Motor neuron (in vitro differentiated cells): Measurements from ENCODE around the gene MAPK8IP3. TPM values are rescaled to one million over a fixed set of nuclear protein-coding genes. Genes with fewer than 3 reads are reported as not detected.
A peak's percentile ranks its signal among the peaks of the same experiment; 100 is the strongest.

ENCODE experiments used
- ATAC-seq, 8 experiments: fragments of 200-7000 bp; cut with Tn5 transposase; replicated peaks in 6 of 8; 2 replicates each; pipeline ENCODE4 v1.8.0; 2021; ENCODE audit warnings: mild to moderate bottlenecking in 8 of 8, moderate library complexity in 8 of 8
- H3K27ac ChIP-seq, 2 donors: fragments of 250-450 bp; sonication (Bioruptor Pico); 2 replicates each; pipeline ENCODE4 v1.9.0; 2021; ENCODE audit warnings: antibody characterized with exemption in 2 of 2, mild to moderate bottlenecking in 2 of 2, moderate library complexity in 1 of 2
- H3K4me1 ChIP-seq, 2 donors: fragments of 250-450 bp; sonication (Bioruptor Pico); replicated peaks in 1 of 2; 2 replicates each; pipeline ENCODE4 v1.6.1; 2021; ENCODE audit warnings: antibody characterized with exemption in 2 of 2, mild to moderate bottlenecking in 2 of 2, moderate library complexity in 1 of 2
- H3K4me3 ChIP-seq, 5 donors: fragments of 250-450 bp; sonication (Bioruptor Pico); 2 replicates each; pipeline ENCODE4 v1.9.0; 2021; ENCODE audit warnings: antibody characterized with exemption in 5 of 5, mild to moderate bottlenecking in 5 of 5, moderate library complexity in 4 of 5
- WGBS, 10 experiments: fragments of 450-650 bp; shearing (Covaris generic); methylation state at CpG; one replicate each; pipeline ENCODE4 v1.0.0; 2022; 5-methylcytosine and 5-hydroxymethylcytosine counted together
- in situ Hi-C, 9 experiments: fragments of 400-800 bp; cut with MboI; loops; one replicate each; pipeline ENCODE4 v1.15.0; 2021; ENCODE audit warnings: low sequenced_read_pairs in 9 of 9, low pct_unique_long_range_greater_than_20kb in 2 of 9; ENCODE audit not compliant: unreplicated experiment in 9 of 9
- total RNA-seq, 8 experiments: library from RNA; unstranded; fragments of 300-600 nt; gene quantifications; 2 replicates each; pipeline versions ENCODE4 v1.2.3 to v1.2.4, GENCODE V29; 2022

The MAPK8IP3 gene
- total RNA-seq, 8 experiments from 2014 or later, result 22.1 to 99.5 (median 55.4) TPM

GRCh38 chr16:1670866-1671265 is 35.1 kb upstream of the MAPK8IP3 start:
- no peak for ATAC-seq
- in situ Hi-C loops, result no loop called here
- 70 to 100% (median 94%) methylated on average over 2 to 5 of the region's 7 CpGs; no CpG with 5 or more reads in 4 of the 10 experiments for WGBS, 10 experiments
- Histone ChIP-seq H3K27ac (no peak overlapping the region), H3K4me3 (no peak overlapping the region), H3K4me1 (no peaks in the 10 kb centered on the region)

DNA sequence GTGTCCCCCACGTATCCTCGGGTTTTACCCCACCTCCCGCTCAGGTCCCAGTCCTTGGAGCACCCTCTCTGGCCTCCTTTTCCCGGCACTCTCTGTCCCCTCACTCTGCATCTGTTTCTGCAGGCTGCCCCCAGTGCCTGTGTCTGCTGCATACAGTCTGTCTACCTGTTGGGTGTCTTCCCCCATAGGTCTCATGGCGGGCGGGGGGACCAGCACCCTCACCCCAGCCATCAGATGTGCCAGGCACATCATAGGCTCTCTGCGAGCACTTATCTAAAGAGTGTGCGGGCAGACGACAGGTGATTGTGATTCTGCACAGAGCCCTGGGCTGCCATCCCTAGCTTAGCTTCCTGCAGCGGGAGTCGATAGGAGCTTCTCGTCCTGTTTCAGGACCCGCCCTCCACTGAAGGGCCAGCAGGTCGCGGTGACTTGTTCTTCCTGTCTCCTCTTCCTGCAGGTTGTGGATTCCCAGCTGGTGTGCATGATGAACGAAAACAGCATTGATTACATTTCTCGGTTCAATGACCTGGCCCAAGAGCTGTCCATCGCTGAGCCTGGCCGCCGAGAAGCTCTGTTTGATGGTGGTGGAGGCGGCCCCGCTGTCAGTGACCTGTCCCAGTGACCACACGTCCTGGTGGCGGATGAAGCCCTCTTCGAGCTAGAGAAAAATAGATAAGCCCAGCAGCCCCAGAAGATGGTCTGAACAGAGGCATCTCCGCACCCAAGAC is 32.4 kb upstream of the MAPK8IP3 start:
- 86 to 100% (median 91%) methylated on average over 2 to 10 of the region's 26 CpGs; no CpG with 5 or more reads in 4 of the 10 experiments for WGBS, 10 experiments
- in situ Hi-C loops, result no loop called here
- no peak for ATAC-seq
- Histone ChIP-seq H3K4me3 (no peak overlapping the region), H3K4me1 (no peaks in the 10 kb centered on the region), H3K27ac (no peak overlapping the region)

GRCh38 chr16:1674306-1674705 is 31.7 kb upstream of the MAPK8IP3 start:
- in situ Hi-C loops, result no loop called here
- ATAC-seq, result no peak
- WGBS, 10 experiments, result 40 to 89% (median 80%) methylated on average over 1 to 6 of the region's 7 CpGs; no CpG with 5 or more reads in 3 of the 10 experiments
- H3K4me3 ChIP-seq, result no peak overlapping the region
- peaks cover 3 to 4% of the 10 kb centered on the region in 2 donors for H3K4me1 ChIP-seq
- no peak overlapping the region for H3K27ac ChIP-seq

DNA sequence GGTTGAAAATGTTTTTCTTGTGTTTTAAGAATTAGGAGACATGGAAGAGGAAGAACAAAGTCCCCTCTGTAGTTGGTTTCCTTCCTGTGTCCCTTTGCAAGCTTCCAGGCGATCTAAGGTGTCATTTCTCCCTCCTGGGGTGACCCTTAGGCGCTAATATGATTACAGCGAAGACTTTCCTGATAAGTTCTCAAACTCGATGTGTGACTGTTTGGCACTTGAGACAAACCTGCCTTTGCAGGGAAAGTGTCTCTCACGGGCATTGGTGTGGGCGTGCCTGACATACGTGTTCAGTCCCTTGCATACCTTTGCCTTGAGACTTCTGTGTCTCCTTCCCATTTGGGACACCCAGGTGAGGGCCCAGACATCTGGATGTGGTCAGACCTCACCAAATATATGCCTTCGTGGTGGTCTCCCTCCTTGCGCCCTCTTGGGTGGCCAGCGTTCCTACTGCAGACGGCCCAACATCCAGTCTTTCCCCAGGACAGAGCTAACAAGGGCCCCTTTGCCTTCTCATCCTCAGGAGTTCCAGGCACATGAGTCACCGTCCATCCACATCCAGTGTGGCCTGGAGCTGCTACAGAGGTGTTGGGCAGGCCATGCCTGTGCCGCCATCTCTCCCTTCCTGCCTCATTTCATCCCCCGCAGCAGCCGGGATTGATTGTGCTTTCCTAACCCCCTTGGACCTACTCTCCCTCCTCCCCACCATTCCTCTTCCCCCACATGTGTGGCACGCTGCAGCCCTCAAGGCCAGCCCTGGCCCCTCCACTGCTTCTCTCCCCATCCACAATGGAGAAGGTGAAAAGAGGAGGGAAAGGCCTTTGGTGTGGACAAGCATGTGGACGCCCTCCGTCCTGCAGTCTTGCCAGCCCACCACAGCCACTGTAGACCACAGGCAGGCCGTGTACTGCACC is 31.0 kb upstream of the MAPK8IP3 start:
- in situ Hi-C loops, result no loop called here
- ATAC-seq, result no peak
- 28 to 100% (median 95%) methylated on average over 2 to 11 of the region's 19 CpGs; no CpG with 5 or more reads in 1 of the 10 experiments for WGBS, 10 experiments
- no peak overlapping the region for H3K4me3 ChIP-seq
- peaks cover 10 to 11% of the 10 kb centered on the region in 2 donors for H3K4me1 ChIP-seq
- no peak overlapping the region for H3K27ac ChIP-seq

DNA sequence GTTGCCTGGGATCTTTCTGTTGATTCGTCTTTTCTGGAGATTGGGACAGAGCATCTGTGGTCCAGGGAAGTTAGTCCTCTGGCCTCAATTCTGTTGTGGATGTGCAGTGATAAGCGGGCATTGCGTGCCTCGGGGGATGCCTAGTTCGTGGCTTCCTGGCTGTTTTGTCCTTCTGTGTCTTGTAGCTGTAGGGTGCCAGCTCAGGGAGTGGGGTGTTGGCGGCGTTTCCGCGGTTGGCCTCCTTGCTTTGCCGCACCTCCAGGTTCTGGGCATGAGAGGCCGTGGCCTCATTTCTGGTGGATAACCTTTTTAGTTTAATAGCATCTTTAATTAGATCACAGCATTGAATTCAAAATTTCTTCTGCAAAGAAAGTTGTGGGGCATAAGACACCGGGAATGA is 29.3 kb upstream of the MAPK8IP3 start:
- Histone ChIP-seq H3K4me3 (no peak overlapping the region), H3K4me1 (peaks cover 26% of the 10 kb centered on the region in 2 donors), H3K27ac (no peak overlapping the region)
- no peak for ATAC-seq
- 60 to 100% (median 83%) methylated on average over 1 to 10 of the region's 12 CpGs; no CpG with 5 or more reads in 1 of the 10 experiments for WGBS, 10 experiments
- in situ Hi-C loops, result no loop called here

DNA sequence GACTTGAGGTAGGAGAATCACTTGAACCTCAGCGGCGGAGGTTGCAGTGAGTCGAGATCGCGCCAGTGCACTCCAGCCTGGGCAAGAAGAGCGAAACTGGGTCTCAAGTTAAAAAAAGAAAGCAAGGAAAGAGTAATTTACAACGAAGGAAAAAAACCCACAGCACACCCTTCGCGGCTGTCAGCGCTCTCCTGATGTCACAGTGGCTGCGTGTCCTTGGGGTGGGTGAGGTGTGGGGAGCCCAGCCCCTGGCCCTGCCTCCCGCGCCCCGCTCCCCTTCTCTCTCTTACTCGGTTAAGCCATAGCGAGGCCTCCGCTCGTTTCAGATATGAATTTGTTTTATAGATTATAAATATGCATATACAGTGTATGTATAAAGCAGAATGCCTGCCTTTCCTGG is 28.7 kb upstream of the MAPK8IP3 start:
- H3K4me3 ChIP-seq, result peak overlapping the region in 2 of 5 donors; percentile 64 to 92
- H3K27ac ChIP-seq, result no peak overlapping the region
- in situ Hi-C loops, result no loop called here
- ATAC-seq, result no peak
- peaks cover 26% of the 10 kb centered on the region in 2 donors for H3K4me1 ChIP-seq
- WGBS, 10 experiments, result 73 to 95% (median 82%) methylated on average over 4 to 14 of the region's 18 CpGs; no CpG with 5 or more reads in 2 of the 10 experiments

DNA sequence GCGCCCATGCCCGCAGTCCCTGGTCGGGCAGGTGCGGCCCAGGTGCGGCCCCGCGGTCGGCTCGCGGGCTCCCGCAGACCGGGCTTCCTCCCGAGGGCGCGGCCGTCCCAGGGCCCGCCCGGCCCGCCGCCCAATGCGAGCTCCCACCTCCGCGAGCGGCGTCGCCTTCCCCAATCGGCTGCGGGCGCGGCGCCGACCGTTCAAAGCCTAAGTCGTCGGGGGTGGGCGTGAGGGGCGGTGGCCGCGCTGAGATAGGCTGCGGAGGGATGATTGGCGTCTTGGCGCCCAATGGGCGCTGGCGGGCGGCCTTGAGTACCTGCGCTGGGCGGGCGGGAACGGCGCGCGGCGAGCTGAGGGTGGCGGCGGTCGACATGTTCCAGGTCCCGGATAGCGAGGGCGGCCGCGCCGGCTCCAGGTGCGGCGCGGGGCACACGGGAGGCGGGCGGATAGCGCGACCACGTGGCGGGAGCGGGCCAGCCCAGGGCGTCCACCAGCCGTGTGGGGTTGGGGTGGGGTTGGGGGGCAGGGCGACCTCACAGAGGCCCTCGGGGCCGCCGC is 28.0 kb upstream of the MAPK8IP3 start, which contains the start of gene JPT2:
Gene JPT2, plus strand, starts transcription at position 338 of the 558 bp plus-strand sequence. Its CDS starts 34 bp downstream, at position 372.
- ATAC-seq, result peak; percentile 89 to 97 (median 95)
- H3K27ac ChIP-seq, result peak within 1 kb of the TSS; percentile 39 to 77
- peak within 1 kb of the TSS; percentile 60 to 92 (median 75) for H3K4me3 ChIP-seq
- WGBS, 10 experiments, result 0% methylated on average over 2 to 4 of the region's 79 CpGs; no CpG with 5 or more reads in 7 of the 10 experiments
- in situ Hi-C loops, result no loop called here
- peaks cover 26% of the 10 kb centered on the region in 2 donors for H3K4me1 ChIP-seq

- Histone ChIP-seq H3K4me1 (peaks cover 26% of the 10 kb centered on the region in 2 donors), H3K27ac (peak overlapping the region; percentile 39 to 77), H3K4me3 (peak overlapping the region; percentile 60 to 92 (median 75))
- ATAC-seq, result peak in 7 of 8 experiments; percentile 3 to 27 (median 10)
- WGBS, 10 experiments, result 0 to 7% methylated on average over 3 to 5 of the region's 45 CpGs; no CpG with 5 or more reads in 8 of the 10 experiments
- in situ Hi-C loops, result no loop called here
Measured at GRCh38 chr16:1678500-1679098, 27.4 kb upstream of the MAPK8IP3 start.

DNA sequence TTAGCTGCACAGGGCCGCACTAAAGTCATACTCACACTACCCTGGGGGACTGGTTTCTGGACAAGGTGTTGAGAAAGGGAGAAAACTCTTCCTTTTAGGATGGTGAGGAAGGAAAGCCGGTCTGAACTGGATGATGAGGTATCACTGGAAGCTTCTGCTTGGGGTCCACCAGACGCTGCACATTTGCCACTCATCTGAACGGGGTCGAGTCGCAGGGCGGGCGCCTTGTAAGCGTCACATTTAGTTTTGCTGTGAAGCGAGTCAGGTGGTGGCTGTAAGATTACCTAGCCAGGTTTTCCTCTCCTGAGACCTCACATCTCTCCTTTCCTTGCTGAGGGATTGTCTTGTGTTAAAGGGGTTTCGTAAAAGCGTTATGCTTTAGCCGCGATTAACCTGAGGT is 25.6 kb upstream of the MAPK8IP3 start:
- WGBS, 10 experiments, result 66 to 100% (median 93%) methylated on average over 3 to 13 of the region's 14 CpGs; no CpG with 5 or more reads in 3 of the 10 experiments
- Histone ChIP-seq H3K4me1 (peaks cover 26% of the 10 kb centered on the region in 2 donors), H3K4me3 (peak overlapping the region in 4 of 5 donors; percentile 8 to 17 (median 13)), H3K27ac (peak overlapping the region; percentile 39 to 43)
- ATAC-seq, result no peak
- in situ Hi-C loops, result no loop called here

GRCh38 chr16:1681032-1681431 is 25.0 kb upstream of the MAPK8IP3 start:
- Histone ChIP-seq H3K4me3 (peak overlapping the region in 1 of 5 donors; percentile 10), H3K4me1 (peaks cover 26% of the 10 kb centered on the region in 2 donors), H3K27ac (no peak overlapping the region)
- 8 to 98% (median 71%) methylated on average over 2 to 8 of the region's 10 CpGs; no CpG with 5 or more reads in 1 of the 10 experiments for WGBS, 10 experiments
- in situ Hi-C loops, result no loop called here
- ATAC-seq, result no peak

GRCh38 chr16:1687427-1688316 is 18.3 kb upstream of the MAPK8IP3 start:
- no peak overlapping the region for H3K4me3 ChIP-seq
- H3K27ac ChIP-seq, result no peak overlapping the region
- WGBS, 10 experiments, result 76 to 100% (median 94%) methylated on average over 2 to 13 of the region's 17 CpGs; no CpG with 5 or more reads in 3 of the 10 experiments
- in situ Hi-C loops, result no loop called here
- no peaks in the 10 kb centered on the region for H3K4me1 ChIP-seq
- ATAC-seq, result no peak
